GM13977 (cell line): ENCODE measurements around the gene TEX29.

Source experiments
- DNase-seq: peaks from one replicate; pipeline ENCODE4 v3.0.0; 2012; ENCODE audit warnings: low spot score
- in situ Hi-C: fragments of 300-500 bp; cut with MboI; formaldehyde crosslinking; loops from one replicate; pipeline ENCODE4 v1.12.0; 2022; ENCODE audit warnings: low sequenced_read_pairs, low pct_unique_long_range_greater_than_20kb, mixed read lengths, inconsistent platforms; ENCODE audit not compliant: unreplicated experiment
- TF ChIP-seq, protein P1 (sequence below): IDR thresholded peaks from 2 replicates; pipeline ENCODE4 v1.5.1; 2012; ENCODE audit warnings: mild to moderate bottlenecking, control low read depth; ENCODE audit not compliant: insufficient read depth; ENCODE audit errors: extremely low read depth, missing control alignments

The TEX29 gene

DNA sequence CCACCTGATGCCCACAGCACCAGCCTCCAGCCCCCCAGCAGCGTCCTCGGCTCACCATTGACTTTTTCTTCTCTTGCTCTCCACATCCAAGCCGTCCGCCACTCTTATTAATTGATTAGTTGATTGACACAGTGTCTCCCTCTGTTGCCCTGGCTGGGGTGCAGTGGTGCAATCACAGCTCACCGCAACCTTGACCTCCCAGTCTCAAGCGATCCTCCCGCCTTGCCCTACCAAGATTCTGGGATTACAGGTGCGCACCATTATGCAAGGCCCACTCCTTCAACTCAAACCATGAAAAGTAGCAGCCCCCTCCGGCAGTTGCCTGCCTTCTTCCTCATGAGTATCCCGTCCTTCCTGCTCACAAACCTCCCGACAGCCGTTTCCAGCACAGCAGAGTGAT lies 921 bp upstream of the TEX29 start:
- no peak for DNase-seq
- TF ChIP-seq, protein P1, sequence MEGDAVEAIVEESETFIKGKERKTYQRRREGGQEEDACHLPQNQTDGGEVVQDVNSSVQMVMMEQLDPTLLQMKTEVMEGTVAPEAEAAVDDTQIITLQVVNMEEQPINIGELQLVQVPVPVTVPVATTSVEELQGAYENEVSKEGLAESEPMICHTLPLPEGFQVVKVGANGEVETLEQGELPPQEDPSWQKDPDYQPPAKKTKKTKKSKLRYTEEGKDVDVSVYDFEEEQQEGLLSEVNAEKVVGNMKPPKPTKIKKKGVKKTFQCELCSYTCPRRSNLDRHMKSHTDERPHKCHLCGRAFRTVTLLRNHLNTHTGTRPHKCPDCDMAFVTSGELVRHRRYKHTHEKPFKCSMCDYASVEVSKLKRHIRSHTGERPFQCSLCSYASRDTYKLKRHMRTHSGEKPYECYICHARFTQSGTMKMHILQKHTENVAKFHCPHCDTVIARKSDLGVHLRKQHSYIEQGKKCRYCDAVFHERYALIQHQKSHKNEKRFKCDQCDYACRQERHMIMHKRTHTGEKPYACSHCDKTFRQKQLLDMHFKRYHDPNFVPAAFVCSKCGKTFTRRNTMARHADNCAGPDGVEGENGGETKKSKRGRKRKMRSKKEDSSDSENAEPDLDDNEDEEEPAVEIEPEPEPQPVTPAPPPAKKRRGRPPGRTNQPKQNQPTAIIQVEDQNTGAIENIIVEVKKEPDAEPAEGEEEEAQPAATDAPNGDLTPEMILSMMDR: no peak
- in situ Hi-C loops: no loop called here

DNA sequence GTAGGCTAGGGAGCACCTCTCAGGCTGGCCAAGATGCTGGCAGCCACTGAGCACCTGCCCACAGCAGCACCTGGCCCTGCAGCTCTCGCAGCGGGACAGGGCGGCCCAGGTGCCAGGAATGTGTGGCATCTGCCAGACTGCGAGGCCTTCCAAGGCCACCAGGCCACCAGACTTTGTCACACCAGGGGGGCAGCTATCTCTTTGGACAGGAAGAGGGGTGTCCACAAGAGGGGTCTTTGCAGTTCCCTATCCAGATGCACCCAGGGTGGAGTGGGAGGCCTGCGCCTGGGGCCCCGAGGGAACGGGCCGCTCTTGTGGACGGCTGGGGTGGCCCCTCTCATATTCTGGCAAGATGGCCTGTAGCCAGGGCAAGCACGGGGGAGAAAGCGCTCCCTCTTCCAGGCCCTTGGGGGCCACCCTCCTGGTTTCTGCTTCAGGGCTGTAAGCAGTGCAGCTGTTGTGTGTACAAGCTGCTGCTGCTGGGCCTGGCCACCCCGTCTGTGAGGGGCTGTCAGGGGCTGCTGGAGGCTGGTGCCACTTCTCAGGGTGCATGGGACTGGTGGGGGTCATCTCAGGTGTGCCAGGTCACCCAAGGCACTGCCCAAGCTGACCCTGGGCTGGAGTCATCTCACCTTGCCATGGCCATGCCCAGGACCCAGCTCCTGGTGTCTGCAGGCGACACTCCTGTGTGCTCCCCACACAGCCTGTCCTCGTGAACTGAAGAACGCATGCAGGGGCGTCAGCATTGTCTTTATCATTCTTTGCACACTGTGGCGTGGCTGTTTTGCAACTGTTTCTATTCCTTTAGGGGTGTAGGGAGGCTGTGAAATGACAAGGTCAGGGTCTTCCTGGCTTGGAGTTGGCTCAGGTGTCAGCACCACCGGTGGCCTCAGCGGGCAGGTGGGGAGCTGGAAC lies 1.8 kb downstream of the TEX29 start:
- DNase-seq: no peak
- in situ Hi-C loops: no loop called here
- TF ChIP-seq, protein P1: no peak

DNA sequence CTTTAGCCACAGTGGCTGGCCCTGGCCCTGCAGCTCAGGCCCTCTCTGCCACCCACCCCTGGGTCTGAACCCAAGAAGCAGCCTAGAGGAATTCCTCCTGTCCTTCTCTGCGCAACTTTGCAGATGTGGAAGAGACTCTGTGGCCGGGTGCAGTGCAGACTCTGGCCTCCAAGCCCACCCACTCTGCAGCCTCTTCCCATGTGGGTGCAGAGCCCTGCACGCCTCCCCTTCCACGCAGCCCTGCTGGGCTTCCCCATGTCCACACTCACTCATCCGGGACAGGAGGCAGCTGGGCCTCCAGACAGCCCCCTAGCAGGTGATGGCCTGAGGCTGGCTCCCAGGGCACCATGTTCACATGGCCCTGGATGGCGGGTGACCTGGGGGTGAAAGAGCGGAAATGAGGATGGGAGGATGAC lies 2.5 kb downstream of the TEX29 start:
- in situ Hi-C loops: no loop called here
- DNase-seq: no peak
- TF ChIP-seq, protein P1: no peak

DNA sequence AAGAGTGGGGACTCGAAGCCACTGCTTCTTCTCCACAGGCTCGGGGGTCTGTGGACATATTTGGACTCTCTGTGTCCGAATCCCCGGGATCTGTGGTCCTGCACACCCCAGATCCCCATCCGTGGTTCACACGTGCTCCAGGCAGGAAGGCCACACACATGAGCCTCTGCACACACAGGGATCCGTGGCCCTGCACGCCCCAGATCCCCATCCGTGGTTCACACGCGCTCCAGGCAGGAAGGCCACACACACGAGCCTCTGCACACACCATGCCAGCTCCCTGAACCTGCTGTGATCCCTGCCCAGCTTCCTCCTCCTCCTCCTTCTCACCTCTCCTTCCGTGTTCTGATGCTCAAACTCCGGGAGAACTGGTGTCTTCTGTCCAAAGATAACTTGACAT lies 3.1 kb downstream of the TEX29 start:
- no peak for DNase-seq
- in situ Hi-C loops: no loop called here
- TF ChIP-seq, protein P1: no peak

DNA sequence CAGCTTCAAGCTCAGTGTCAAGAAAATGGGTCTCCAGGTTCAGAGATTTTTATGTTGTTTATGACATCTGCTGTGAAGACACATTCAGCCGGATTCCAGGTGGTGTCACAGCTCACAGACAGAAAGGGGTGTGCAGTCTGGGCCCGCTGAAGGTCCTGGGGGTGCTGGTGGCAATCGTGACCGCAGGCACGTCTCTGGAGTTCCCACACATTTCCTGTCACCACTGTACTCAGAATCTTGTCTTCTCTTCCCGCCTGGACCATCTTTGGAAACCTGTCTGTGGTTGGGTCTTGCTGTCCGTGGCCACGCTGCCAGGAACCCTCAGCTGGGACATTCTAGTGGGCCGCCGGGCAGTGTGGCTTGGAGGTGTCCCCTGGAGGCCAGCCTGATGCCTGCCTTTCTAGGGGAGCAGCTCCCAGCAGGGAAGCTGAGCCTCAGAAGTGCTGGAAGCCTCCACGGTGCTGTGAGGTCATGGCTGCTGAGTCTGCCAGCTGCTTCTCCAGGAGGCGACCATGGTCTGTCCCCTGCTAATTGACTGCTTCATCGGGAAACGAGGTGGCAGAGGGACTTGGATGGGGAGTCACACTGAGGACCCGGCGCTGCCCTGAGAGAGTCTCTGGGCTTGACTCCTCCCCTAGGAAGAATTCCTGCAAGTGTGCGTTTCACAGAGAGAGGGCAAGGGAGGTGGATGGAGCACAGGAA lies 3.7 kb downstream of the TEX29 start:
- in situ Hi-C loops: no loop called here
- TF ChIP-seq, protein P1: no peak
- no peak for DNase-seq

DNA sequence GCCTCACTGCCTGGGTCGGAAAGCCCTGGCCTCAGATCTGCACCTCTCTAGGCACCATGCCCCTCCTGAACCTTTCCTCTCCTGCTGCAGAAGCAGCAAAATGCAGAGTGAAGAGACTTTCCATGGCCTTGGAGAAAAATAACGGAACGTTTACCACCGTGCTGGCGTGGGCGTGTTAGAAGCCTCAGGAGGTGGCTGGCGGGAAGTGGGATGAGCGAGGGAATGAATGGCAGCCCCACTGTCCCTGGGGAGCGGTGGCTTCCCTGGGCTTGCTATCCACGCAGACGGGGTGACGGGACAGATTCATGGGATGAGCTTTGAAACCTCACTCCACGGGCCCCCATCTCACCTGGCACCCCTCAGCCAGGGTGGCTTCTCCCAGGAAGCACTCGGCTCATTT lies 4.3 kb downstream of the TEX29 start:
- TF ChIP-seq, protein P1: no peak
- DNase-seq: no peak
- in situ Hi-C loops: no loop called here
